Right cardiac atrium (tissue), 5 donors: ENCODE measurements around the gene PPM1H. TPM values are rescaled to one million over a fixed set of nuclear protein-coding genes. Genes with fewer than 3 reads are reported as not detected.
"Not testable (repeated sequence)": the region's sequence is repeated elsewhere in the genome, so short reads cannot be mapped to it uniquely, and the experiment has no call there.

Experiments used
- ATAC-seq, 2 donors: fragments of 200-7000 bp; cut with Tn5 transposase; one replicate each; pipeline versions ENCODE4 v1.8.0 to v1.9.1; 2020; ENCODE audit warnings: moderate library complexity in 2 of 2, mild to moderate bottlenecking in 1 of 2
- DNase-seq, 3 donors: peaks; one replicate each; pipeline ENCODE4 v3.0.0-alpha.2; 2020
- H3K27ac ChIP-seq: one replicate; pipeline ENCODE4 v1.5.1; 2013; ENCODE audit warnings: mild to moderate bottlenecking, low read length, control low read depth, moderate library complexity
- H3K27me3 ChIP-seq: one replicate; pipeline ENCODE4 v1.6.1; 2013; ENCODE audit not compliant: control insufficient read depth, insufficient read depth
- H3K4me1 ChIP-seq: one replicate; pipeline ENCODE4 v1.6.1; 2013; ENCODE audit warnings: low read length; ENCODE audit not compliant: control insufficient read depth, insufficient read depth
- H3K4me3 ChIP-seq: one replicate; pipeline ENCODE4 v1.5.1; 2013; ENCODE audit warnings: low read length, control low read depth
- H3K9me3 ChIP-seq: one replicate; pipeline ENCODE4 v1.6.1; 2013; ENCODE audit warnings: low read length; ENCODE audit not compliant: control insufficient read depth
- WGBS: extraction: QIAGEN DNeasy Blood & Tissue Kit; methylation state at CpG from one replicate; pipeline ENCODE4 v1.1.7; 2013; 5-methylcytosine and 5-hydroxymethylcytosine counted together
- intact Hi-C, 4 donors: fragments of 100-400 bp; cut with DNase I; formaldehyde crosslinking; loops; one replicate each; pipeline versions ENCODE4 v1.11.0 to v1.14.0; 2022 to 2023
- polyA plus RNA-seq: library from polyadenylated mRNA; stranded (reverse); fragments of 200-250 nt; gene quantifications from one replicate; pipeline ENCODE4 v1.2.3, GENCODE V29; 2013
- total RNA-seq, 4 donors: library from RNA; stranded (reverse); fragmentation: NEBNext Ultra II Directional; extraction: Animal tissue kit (Norgen Biotek cat#: 25700); gene quantifications; one replicate each; pipeline ENCODE4 v1.2.1, GENCODE V29; 2021
- donor health status: healthy with polysubstance abuse.
- donor health status: DM: no; HTN: yes; CAD: no.
- donor health status: DM: no; HTN: no; CAD: no.
- donor health status: DM: no; HTN: yes; CAD: no; lungs with severe emphysema.
- donor health status: DM: yes; HTN: yes; CAD: no.

Gene PPM1H
- total and polyA plus RNA-seq, 5 donors = 1.0 to 4.4 (median 3.5) TPM

- ATAC-seq (no peak), DNase-seq (no peak)
- WGBS = 98% methylated on average over 11 of the region's 11 CpGs
- Histone ChIP-seq H3K27me3 (no peaks in the 10 kb centered on the region), H3K9me3 (no peaks in the 10 kb centered on the region), H3K4me1 (no peaks in the 10 kb centered on the region), H3K4me3 (no peak overlapping the region), H3K27ac (no peak overlapping the region)
- intact Hi-C loops = no loop called here
Observed at GRCh38 chr12:62676521-62677307, 258.2 kb downstream of the PPM1H start.

DNA sequence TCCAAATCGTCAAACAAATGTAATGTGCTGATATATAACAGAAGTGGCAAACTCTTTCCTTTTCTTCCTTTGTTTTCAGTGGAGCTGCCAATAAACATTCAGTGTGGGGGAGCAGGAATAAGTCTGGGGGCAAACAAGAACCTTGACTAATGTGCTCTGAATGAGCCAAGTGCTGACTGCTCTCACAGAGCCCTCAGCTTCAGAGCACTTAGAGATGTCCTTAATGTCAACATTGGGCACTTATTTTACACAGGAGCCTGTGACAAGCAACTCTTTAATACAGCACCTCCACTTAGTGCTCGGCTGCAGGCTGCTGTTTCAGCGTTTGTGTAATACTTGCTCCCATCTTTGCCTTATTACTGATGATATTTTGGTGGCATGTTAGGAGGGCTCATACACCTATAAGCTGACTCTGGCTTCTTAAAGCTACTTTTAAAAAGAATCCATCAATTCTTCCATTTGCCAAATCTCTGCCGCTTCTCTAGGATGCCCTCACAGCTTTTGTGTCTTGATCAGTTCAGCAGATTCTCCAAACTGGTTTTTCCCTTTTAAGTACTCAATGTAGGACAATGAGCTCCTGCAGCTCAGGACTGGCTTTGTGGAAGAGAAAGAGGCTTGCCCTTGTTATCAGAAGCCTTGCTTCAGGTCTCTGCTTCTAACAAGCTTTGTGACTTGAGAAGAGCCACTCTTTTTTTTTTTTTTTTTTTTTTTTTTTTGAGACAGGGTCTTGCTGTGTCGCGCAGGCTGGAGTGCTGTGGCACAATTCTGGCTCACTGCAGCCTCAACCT lies 261.7 kb downstream of the PPM1H start:
- H3K9me3 ChIP-seq = no peaks in the 10 kb centered on the region
- no peak for DNase-seq
- ATAC-seq = no peak
- H3K27ac ChIP-seq = no peak overlapping the region
- no peaks in the 10 kb centered on the region for H3K4me1 ChIP-seq
- H3K4me3 ChIP-seq = no peak overlapping the region
- intact Hi-C loops = no loop called here
- H3K27me3 ChIP-seq = no peaks in the 10 kb centered on the region
- WGBS = 89% methylated on average over 6 of the region's 6 CpGs

DNA sequence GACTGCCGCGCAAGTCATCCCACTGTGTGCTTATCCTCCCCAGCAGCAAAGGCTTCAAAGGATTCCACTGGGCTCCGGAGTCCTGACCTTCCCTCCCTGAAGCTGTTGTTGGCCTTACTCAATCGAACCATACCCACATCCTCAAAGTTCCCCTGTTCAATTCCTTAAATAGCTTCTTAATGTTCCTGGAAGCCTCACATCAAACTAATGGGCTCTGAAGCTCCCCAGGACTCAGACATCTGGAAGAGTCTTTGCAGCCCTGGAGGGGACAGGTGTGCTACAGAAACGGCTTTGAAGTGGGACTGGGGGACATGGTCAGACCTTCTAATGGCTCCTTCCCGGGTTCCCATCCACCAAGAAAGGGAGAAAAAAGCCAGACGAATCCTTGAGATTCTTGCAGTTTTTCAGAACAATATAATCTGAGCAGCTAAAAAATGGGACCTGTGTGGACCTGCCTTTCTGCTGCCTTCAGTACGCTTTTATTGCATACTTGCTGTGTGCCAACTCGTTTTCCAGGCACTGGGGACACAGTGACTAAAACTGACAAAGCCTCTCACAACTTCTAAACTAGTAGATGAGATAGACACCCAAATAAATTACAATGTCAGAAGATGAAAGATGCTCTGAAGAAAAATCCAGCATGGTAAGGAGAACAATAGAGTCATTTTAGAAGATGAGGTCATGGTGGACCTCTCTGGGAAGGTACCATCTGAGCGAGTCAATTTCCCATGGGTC lies 263.8 kb downstream of the PPM1H start:
- DNase-seq (no peak), ATAC-seq (no peak)
- H3K4me1 ChIP-seq = no peaks in the 10 kb centered on the region
- no peak overlapping the region for H3K27ac ChIP-seq
- intact Hi-C loops = no loop called here
- no peak overlapping the region for H3K4me3 ChIP-seq
- H3K27me3 ChIP-seq = no peaks in the 10 kb centered on the region
- 84% methylated on average over 10 of the region's 10 CpGs for WGBS
- no peaks in the 10 kb centered on the region for H3K9me3 ChIP-seq

GRCh38 chr12:62668782-62669181 lies 266.2 kb downstream of the PPM1H start:
- Histone ChIP-seq H3K27me3 (no peaks in the 10 kb centered on the region), H3K9me3 (no peaks in the 10 kb centered on the region), H3K4me3 (no peak overlapping the region), H3K27ac (no peak overlapping the region), H3K4me1 (no peaks in the 10 kb centered on the region)
- ATAC-seq (no peak), DNase-seq (no peak)
- intact Hi-C loops = no loop called here
- WGBS = 97% methylated on average over 3 of the region's 3 CpGs

GRCh38 chr12:62664951-62665350 lies 270.0 kb downstream of the PPM1H start:
- H3K4me1 ChIP-seq, ATAC-seq, H3K4me3 ChIP-seq, H3K27me3 ChIP-seq, DNase-seq, intact Hi-C loops, H3K9me3 ChIP-seq, H3K27ac ChIP-seq: not testable (repeated sequence)
- WGBS = 88% methylated on average over 5 of the region's 5 CpGs

- Histone ChIP-seq H3K4me3 (no peak overlapping the region), H3K9me3 (no peaks in the 10 kb centered on the region), H3K27ac (no peak overlapping the region), H3K4me1 (no peaks in the 10 kb centered on the region), H3K27me3 (no peaks in the 10 kb centered on the region)
- 66% methylated on average over 2 of the region's 2 CpGs for WGBS
- intact Hi-C loops = no loop called here
- ATAC-seq = no peak
- DNase-seq = no peak
Observed at GRCh38 chr12:62660756-62661155, 274.2 kb downstream of the PPM1H start.

GRCh38 chr12:62659453-62660295 lies 275.3 kb downstream of the PPM1H start:
- ATAC-seq (no peak), DNase-seq (no peak)
- Histone ChIP-seq H3K4me3 (no peak overlapping the region), H3K27ac (no peak overlapping the region), H3K4me1 (no peaks in the 10 kb centered on the region), H3K9me3 (no peaks in the 10 kb centered on the region), H3K27me3 (no peaks in the 10 kb centered on the region)
- 60% methylated on average over 3 of the region's 3 CpGs for WGBS
- intact Hi-C loops = no loop called here

- ATAC-seq (no peak), DNase-seq (no peak)
- Histone ChIP-seq H3K9me3 (no peaks in the 10 kb centered on the region), H3K4me3 (no peak overlapping the region), H3K4me1 (no peaks in the 10 kb centered on the region), H3K27ac (no peak overlapping the region), H3K27me3 (no peaks in the 10 kb centered on the region)
- whole genome bisulfite sequencing = 71% methylated on average over 7 of the region's 7 CpGs
- intact Hi-C loops = no loop called here
Observed at GRCh38 chr12:62658910-62659309, 276.0 kb downstream of the PPM1H start.

DNA sequence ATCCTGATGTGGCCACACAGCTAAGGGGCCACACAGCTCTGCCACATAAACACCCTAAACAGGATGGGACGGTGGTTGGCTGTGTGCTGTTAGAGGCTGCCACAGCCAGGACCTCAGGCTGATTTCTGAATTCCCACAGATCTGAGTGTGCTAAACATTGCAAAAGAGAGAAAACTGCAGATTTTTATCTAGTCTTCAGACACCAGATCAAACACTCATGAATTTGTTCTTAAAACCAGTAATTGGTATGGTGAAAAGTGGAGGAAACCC lies 277.7 kb downstream of the PPM1H start:
- intact Hi-C loops = no loop called here
- WGBS = 86% methylated on average over 1 of the region's 1 CpG
- Histone ChIP-seq H3K27ac (no peak overlapping the region), H3K27me3 (no peaks in the 10 kb centered on the region), H3K4me1 (no peaks in the 10 kb centered on the region), H3K9me3 (no peaks in the 10 kb centered on the region), H3K4me3 (no peak overlapping the region)
- DNase-seq (no peak), ATAC-seq (no peak)

DNA sequence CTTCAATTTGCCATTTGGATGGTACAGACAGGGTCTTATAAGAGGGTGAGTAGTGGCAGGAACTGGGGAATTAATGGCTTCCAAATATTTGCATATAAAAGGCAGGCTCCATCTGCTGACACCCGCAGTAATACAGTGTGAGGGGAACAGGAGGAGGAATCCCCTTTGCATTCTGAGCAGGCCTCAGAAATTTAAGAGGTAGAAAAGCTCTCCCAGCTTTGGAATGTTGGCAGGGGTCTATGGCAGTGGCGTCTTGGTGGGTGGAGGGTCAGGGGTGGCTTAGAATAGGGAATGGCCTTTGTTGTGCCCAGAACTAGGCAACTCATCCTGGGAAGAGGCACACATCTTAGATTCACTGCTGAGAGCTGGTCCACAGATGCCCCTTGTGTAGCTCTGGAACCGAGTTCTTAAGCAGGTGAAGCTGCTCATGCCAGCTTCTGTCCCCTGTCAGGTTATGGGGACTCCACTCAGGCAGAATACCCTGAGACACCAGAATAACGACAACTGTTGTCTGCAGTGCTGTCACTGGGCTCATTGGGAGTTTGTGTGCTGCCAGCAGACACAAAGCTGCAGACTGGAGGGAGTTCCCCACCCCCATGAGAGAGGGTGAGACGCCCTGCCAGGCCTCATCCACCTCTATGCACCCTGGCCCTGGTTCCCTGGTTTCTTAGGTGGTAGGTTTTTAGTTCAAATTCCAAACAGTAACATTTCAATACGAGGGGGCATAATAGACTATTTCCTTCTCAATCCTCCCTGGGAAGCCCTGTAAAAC lies 278.2 kb downstream of the PPM1H start:
- Histone ChIP-seq H3K4me3 (no peak overlapping the region), H3K9me3 (no peaks in the 10 kb centered on the region), H3K4me1 (no peaks in the 10 kb centered on the region), H3K27me3 (no peaks in the 10 kb centered on the region), H3K27ac (no peak overlapping the region)
- DNase-seq = no peak
- ATAC-seq = no peak
- intact Hi-C loops = no loop called here
- WGBS = 89% methylated on average over 6 of the region's 6 CpGs
